NCI-H460 (cell line): Measurements from ENCODE around the gene UGT3A1. TPM values are rescaled to one million over a fixed set of nuclear protein-coding genes. Genes with fewer than 3 reads are reported as not detected.
"Not testable (repeated sequence)": the region's sequence is repeated elsewhere in the genome, so short reads cannot be mapped to it uniquely, and the experiment has no call there.

Source experiments
- DNase-seq: peaks from one replicate; pipeline ENCODE4 v3.0.0-alpha.2; 2016; ENCODE audit warnings: low read depth; ENCODE audit errors: extremely low read depth
- total RNA-seq: library from RNA; depleted of rRNA; stranded (reverse); fragments of >200 nt; shearing (Covaris generic); gene quantifications from 2 replicates; pipeline ENCODE4 v1.2.3, GENCODE V29; 2014

UGT3A1 gene
- total RNA-seq, 1 experiment from 2014 or later: not detected

GRCh38 chr5:35996076-35996475 lies 4.9 kb upstream of the UGT3A1 start:
- no peak for DNase-seq

- DNase-seq: no peak
Measured at GRCh38 chr5:35990520-35990919, 670 bp downstream of the UGT3A1 start.

DNA sequence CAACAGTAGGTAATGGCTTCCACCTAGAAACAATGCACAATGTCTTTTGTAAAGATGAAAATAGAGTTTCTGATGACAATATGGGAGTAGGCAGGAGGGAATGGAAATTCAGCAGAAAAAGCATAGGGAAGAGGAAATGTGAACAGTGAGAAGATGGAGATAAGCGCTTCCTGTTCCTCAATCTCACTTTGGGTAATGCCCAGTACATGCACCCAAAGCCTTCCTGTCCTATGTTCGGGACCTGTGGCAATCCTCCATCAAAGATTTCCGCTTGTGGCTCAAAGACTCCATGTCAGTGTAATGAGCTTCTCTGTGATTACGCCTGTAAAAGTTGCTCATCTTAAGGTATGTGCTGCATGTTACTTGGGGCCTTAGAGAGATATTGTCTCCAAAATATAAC lies 2.7 kb downstream of the UGT3A1 start:
- no peak for DNase-seq

DNA sequence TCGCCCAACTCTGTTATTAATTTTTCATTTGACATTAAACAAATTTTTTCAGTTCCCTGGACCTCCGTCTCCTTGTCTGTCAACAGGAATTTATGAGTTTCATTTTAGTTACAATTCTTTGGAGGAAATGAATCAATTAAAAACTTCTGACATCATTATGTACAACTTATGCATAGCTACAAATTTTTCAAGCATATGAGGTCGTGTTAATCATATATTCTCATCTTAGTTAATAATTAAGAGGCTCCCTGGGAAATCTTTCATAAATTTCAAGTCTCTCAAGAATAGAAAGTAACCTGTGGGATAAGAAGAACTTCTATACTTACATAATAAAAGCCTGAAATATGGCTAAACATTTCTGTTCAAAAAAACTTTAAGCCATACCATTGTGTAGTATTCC lies 3.4 kb downstream of the UGT3A1 start:
- DNase-seq: no peak

GRCh38 chr5:35979715-35980114 lies 11.5 kb downstream of the UGT3A1 start:
- DNase-seq: no peak

- DNase-seq: not testable (repeated sequence)
Measured at GRCh38 chr5:35976859-35977258, 14.3 kb downstream of the UGT3A1 start.

DNA sequence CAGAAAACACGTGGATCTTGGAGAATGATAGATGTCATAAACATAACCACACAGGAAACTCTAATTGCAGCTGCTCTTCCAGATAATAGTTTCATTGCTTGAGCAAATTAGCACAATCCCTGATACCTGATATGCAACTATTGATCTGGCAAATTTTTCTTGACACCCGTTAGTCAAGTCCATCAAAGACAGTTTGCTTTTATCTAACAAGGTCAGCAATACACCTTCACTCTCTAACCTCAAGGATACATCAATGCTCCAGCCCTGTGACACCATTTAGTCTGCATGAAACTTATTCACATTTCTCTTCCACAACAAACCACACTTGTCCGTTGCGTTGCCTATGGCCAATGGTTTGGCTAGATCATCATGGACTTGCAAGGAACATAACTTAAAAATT lies 16.6 kb downstream of the UGT3A1 start:
- DNase-seq: no peak

GRCh38 chr5:35971878-35972210 lies 19.3 kb downstream of the UGT3A1 start:
- no peak for DNase-seq

DNA sequence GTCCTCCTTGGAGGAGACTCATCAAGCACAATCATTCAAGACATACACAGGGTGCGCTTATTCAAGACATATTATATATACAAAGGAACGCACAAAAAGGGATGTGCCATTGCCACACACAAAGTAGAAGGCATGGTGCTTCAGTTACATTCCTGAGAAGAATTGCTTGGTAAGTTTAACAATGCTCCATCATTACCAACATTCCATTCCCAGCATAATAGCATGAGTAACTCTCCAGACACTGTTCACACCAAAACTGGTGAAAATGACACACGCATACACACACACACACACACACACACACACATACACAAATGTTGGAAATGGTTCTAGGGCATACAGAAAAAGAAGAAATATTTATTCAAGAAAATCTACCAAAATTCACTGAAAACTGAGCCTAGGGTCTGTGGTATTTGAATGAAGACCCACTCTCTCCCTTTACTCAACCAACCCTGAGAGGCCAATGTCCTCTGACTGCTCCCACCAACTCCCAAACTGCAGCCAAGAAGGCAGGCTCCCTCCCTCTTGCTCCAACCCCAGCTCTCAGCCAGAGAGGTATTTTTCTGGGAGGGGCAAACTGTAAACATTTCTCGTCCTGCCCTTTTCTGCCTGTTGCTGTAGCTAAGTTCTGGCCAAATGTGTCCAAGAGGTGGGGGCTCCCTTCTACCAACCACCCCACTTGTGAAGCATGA lies 19.9 kb downstream of the UGT3A1 start:
- no peak for DNase-seq

- DNase-seq: peak; percentile 2
Measured at GRCh38 chr5:35963381-35963843, 27.8 kb downstream of the UGT3A1 start.

- no peak for DNase-seq
Measured at GRCh38 chr5:35960328-35960727, 30.9 kb downstream of the UGT3A1 start.

DNA sequence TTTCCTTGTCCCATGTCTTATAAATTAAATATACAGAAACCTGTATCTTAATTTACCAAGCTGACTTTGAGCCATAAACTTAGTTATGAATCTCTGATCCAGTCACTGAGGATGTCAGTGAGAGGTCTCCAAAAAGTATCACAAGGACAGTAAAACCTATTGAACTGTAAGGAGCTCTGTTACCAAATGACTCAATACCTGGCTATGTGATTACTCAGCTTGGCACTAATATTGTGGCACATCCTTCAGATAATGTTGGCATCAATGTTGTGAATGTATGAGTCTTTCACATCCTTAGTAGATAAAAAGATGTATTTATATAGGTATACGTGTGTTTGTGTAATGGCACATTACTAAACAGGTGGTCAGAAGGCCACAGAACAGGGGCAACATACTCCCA lies 34.8 kb downstream of the UGT3A1 start:
- no peak for DNase-seq

- DNase-seq: no peak
Measured at GRCh38 chr5:35954175-35954574, 37.0 kb downstream of the UGT3A1 start.

- no peak for DNase-seq
Measured at GRCh38 chr5:35947085-35947484, 44.1 kb downstream of the UGT3A1 start.

- DNase-seq: no peak
Measured at GRCh38 chr5:35939639-35940038, 51.6 kb downstream of the UGT3A1 start.

DNA sequence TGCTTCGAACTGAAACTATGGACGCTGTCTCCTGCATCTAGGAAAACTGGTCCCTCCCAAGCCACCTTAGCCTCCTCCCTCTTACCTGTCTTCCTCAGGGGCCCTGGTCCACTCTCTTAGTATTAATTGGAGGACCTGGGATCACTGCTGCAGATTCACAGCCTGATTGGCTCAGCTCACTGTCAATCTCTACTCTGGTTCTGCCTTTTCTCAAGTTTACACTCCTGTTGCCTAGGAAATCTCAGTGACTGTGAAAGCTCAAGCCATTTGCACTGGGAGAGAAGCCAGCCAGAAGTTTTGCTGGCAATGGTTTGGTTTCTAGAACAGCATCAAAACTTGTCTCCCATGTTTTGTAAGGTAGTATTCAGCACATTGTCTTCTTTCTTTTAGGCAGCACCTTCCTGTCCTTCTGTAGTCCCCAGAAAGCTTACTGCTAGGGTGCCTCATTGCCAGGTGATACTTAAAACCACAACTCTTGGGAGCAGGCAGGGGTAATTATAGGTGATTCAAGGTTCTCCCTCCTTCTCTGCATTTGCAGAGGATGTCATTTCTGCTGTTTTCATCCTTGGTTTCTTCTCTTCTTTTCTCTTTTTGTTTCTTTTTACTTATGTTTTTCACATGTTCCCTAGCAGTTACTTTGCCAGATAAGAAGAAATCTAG lies 52.5 kb downstream of the UGT3A1 start, which contains the start of gene CAPSL:
CAPSL (minus strand) TSS at position 55 of the 660 bp plus-strand sequence. CDS start 17,502 bp downstream, outside the sequence.
- no peak for DNase-seq

- peak; percentile 45 for DNase-seq
Measured at GRCh38 chr5:35926389-35927051, 64.7 kb downstream of the UGT3A1 start.

- peak; percentile 38 for DNase-seq
Measured at GRCh38 chr5:35924950-35925722, 66.1 kb downstream of the UGT3A1 start.

GRCh38 chr5:35924122-35924949 lies 66.9 kb downstream of the UGT3A1 start:
- DNase-seq: no peak

- DNase-seq: no peak
Measured at GRCh38 chr5:35922468-35922867, 68.7 kb downstream of the UGT3A1 start.
